ENCODE measurements around the gene VKORC1L1.
"Not testable (repeated sequence)": the region's sequence is repeated elsewhere in the genome, so short reads cannot be mapped to it uniquely, and the experiment has no call there.

The VKORC1L1 gene

GRCh38 chr7:65885533-65885932 is 12.7 kb downstream of the VKORC1L1 start:
- DNase-seq (ENCODE audit: low read depth in 3 of 3): not testable (repeated sequence)

GRCh38 chr7:65888434-65889156 is 15.7 kb downstream of the VKORC1L1 start:
- not testable (repeated sequence) for DNase-seq (ENCODE audit: low read depth in 3 of 3)

GRCh38 chr7:65889722-65890121 is 16.8 kb downstream of the VKORC1L1 start:
- DNase-seq (ENCODE audit: low read depth in 3 of 3): not testable (repeated sequence)

GRCh38 chr7:65892161-65892560 is 19.3 kb downstream of the VKORC1L1 start:
- DNase-seq (ENCODE audit: low read depth in 3 of 3): no peak

GRCh38 chr7:65892835-65893234 is 20.0 kb downstream of the VKORC1L1 start:
- no peak for DNase-seq (ENCODE audit: low read depth in 3 of 3)

- no peak for DNase-seq (ENCODE audit: low read depth in 3 of 3)
Observed at GRCh38 chr7:65896279-65896870, 23.5 kb downstream of the VKORC1L1 start.

- not testable (repeated sequence) for DNase-seq (ENCODE audit: low read depth in 3 of 3)
Observed at GRCh38 chr7:65897289-65897688, 24.4 kb downstream of the VKORC1L1 start.

- DNase-seq (ENCODE audit: low read depth in 3 of 3): not testable (repeated sequence)
Observed at GRCh38 chr7:65898677-65899447, 26.0 kb downstream of the VKORC1L1 start.

GRCh38 chr7:65902306-65902705 is 29.4 kb downstream of the VKORC1L1 start:
- no peak for DNase-seq (ENCODE audit: low read depth in 3 of 3)

- no peak for DNase-seq (ENCODE audit: low read depth in 3 of 3)
Observed at GRCh38 chr7:65907501-65908198, 34.8 kb downstream of the VKORC1L1 start.

GRCh38 chr7:65910237-65910636 is 37.4 kb downstream of the VKORC1L1 start:
- DNase-seq (ENCODE audit: low read depth in 3 of 3): no peak

- DNase-seq (ENCODE audit: low read depth in 3 of 3): no peak
Observed at GRCh38 chr7:65912237-65912636, 39.4 kb downstream of the VKORC1L1 start.

- no peak for DNase-seq (ENCODE audit: low read depth in 3 of 3)
Observed at GRCh38 chr7:65915921-65916657, 43.2 kb downstream of the VKORC1L1 start.

- DNase-seq (ENCODE audit: low read depth in 3 of 3): no peak
Observed at GRCh38 chr7:65923316-65923715, 50.4 kb downstream of the VKORC1L1 start.

GRCh38 chr7:65924193-65924592 is 51.3 kb downstream of the VKORC1L1 start:
- DNase-seq (ENCODE audit: low read depth in 3 of 3): no peak

- DNase-seq (ENCODE audit: low read depth in 3 of 3): no peak
Observed at GRCh38 chr7:65925040-65925439, 52.2 kb downstream of the VKORC1L1 start.

GRCh38 chr7:65926588-65926987 is 53.7 kb downstream of the VKORC1L1 start:
- DNase-seq (ENCODE audit: low read depth in 3 of 3): no peak

- no peak for DNase-seq (ENCODE audit: low read depth in 3 of 3)
Observed at GRCh38 chr7:65927489-65928448, 54.9 kb downstream of the VKORC1L1 start.

GRCh38 chr7:65931685-65932084 is 58.8 kb downstream of the VKORC1L1 start:
- no peak for DNase-seq (ENCODE audit: low read depth in 3 of 3)

GRCh38 chr7:65937296-65937695 is 64.4 kb downstream of the VKORC1L1 start:
- no peak for DNase-seq (ENCODE audit: low read depth in 3 of 3)

All from stimulated activated CD4-positive, alpha-beta T cell treated with anti-CD3 and anti-CD28 coated beads, TNF-alpha, amount 100 ng/mL, for 48 hours (primary cell).